ENCODE results near the gene CD8B. TPM values are rescaled to one million over a fixed set of nuclear protein-coding genes. Genes with fewer than 3 reads are reported as not detected.
"Not testable (repeated sequence)": the region's sequence is repeated elsewhere in the genome, so short reads cannot be mapped to it uniquely, and the experiment has no call there.

Gene CD8B
- total and polyA plus RNA-seq, 8 donors, result 0.68 to 14.0 (median 2.8) TPM; not detected in 2

GRCh38 chr2:86860573-86860972 is 1.1 kb downstream of the CD8B start:
- WGBS, 5 donors, result 71 to 86% (median 78%) methylated on average over 5 to 8 of the region's 8 CpGs
- DNase-seq, result not testable (repeated sequence)

GRCh38 chr2:86857688-86858087 is 4.0 kb downstream of the CD8B start:
- 83 to 91% (median 86%) methylated on average over 5 of the region's 5 CpGs for WGBS, 5 donors

More at GRCh38 chr2:86860573-86860972, 1.1 kb downstream of the CD8B start:
- H3K9me3 ChIP-seq; H3K4me3 ChIP-seq; H3K4me1 ChIP-seq; H3K27ac ChIP-seq; intact Hi-C loops (cut with DNase I; ENCODE audit: low total_unique reads); H3K36me3 ChIP-seq: not testable (repeated sequence)
- H3K27me3 ChIP-seq, result peaks cover 0 to 25% (median 12%) of the 10 kb centered on the region in 3 donors

GRCh38 chr2:86856498-86856897 is 5.2 kb downstream of the CD8B start:
- H3K4me3 ChIP-seq; H3K9me3 ChIP-seq; DNase-seq; intact Hi-C loops (cut with DNase I; ENCODE audit: low total_unique reads); H3K4me1 ChIP-seq; H3K27ac ChIP-seq; H3K36me3 ChIP-seq: not testable (repeated sequence)
- 71 to 97% (median 89%) methylated on average over 2 to 4 of the region's 4 CpGs for WGBS, 5 donors
- H3K27me3 ChIP-seq, result peaks cover 0 to 11% (median 8%) of the 10 kb centered on the region in 3 donors

More at GRCh38 chr2:86857688-86858087, 4.0 kb downstream of the CD8B start:
- intact Hi-C loops (cut with DNase I; ENCODE audit: low total_unique reads); H3K9me3 ChIP-seq; DNase-seq; H3K4me1 ChIP-seq; H3K36me3 ChIP-seq; H3K4me3 ChIP-seq; H3K27ac ChIP-seq: not testable (repeated sequence)
- peaks cover 0 to 22% (median 12%) of the 10 kb centered on the region in 3 donors for H3K27me3 ChIP-seq

GRCh38 chr2:86855981-86856380 is 5.7 kb downstream of the CD8B start:
- H3K9me3 ChIP-seq; intact Hi-C loops (cut with DNase I; ENCODE audit: low total_unique reads); H3K4me3 ChIP-seq; H3K27me3 ChIP-seq; H3K4me1 ChIP-seq; H3K27ac ChIP-seq; H3K36me3 ChIP-seq: not testable (repeated sequence)
- peak in 1 of 2 donors; percentile 76 for DNase-seq
- WGBS, 5 donors, result 34 to 49% (median 41%) methylated on average over 6 of the region's 6 CpGs

- H3K27ac ChIP-seq; intact Hi-C loops (cut with DNase I; ENCODE audit: low total_unique reads); H3K4me1 ChIP-seq; H3K9me3 ChIP-seq; H3K4me3 ChIP-seq; DNase-seq; H3K36me3 ChIP-seq; H3K27me3 ChIP-seq: not testable (repeated sequence)
- WGBS, 5 donors, result 61 to 77% (median 65%) methylated on average over 4 of the region's 4 CpGs
Measured at GRCh38 chr2:86851581-86851980, 10.1 kb downstream of the CD8B start.

- H3K27ac ChIP-seq; H3K9me3 ChIP-seq; intact Hi-C loops (cut with DNase I; ENCODE audit: low total_unique reads); H3K36me3 ChIP-seq; H3K27me3 ChIP-seq; DNase-seq; H3K4me3 ChIP-seq; H3K4me1 ChIP-seq: not testable (repeated sequence)
- 73 to 80% (median 79%) methylated on average over 6 of the region's 6 CpGs for whole genome bisulfite sequencing, 5 donors
Measured at GRCh38 chr2:86842607-86843234, 19.0 kb downstream of the CD8B start.

- H3K27me3 ChIP-seq; H3K4me1 ChIP-seq; intact Hi-C loops (cut with DNase I; ENCODE audit: low total_unique reads); H3K4me3 ChIP-seq; H3K36me3 ChIP-seq; DNase-seq; H3K27ac ChIP-seq; H3K9me3 ChIP-seq: not testable (repeated sequence)
- WGBS, 5 donors, result 18 to 53% (median 38%) methylated on average over 3 to 7 of the region's 8 CpGs
Measured at GRCh38 chr2:86841330-86841729, 20.4 kb downstream of the CD8B start.

- DNase-seq; H3K36me3 ChIP-seq; H3K4me3 ChIP-seq; H3K9me3 ChIP-seq; intact Hi-C loops (cut with DNase I; ENCODE audit: low total_unique reads); H3K27ac ChIP-seq; H3K4me1 ChIP-seq; H3K27me3 ChIP-seq: not testable (repeated sequence)
- WGBS, 5 donors, result 75 to 84% (median 84%) methylated on average over 6 to 8 of the region's 11 CpGs
Measured at GRCh38 chr2:86839871-86840548, 21.7 kb downstream of the CD8B start.

- H3K36me3 ChIP-seq; H3K27me3 ChIP-seq; DNase-seq; intact Hi-C loops (cut with DNase I; ENCODE audit: low total_unique reads); H3K4me3 ChIP-seq; H3K4me1 ChIP-seq; H3K27ac ChIP-seq; H3K9me3 ChIP-seq: not testable (repeated sequence)
- WGBS, 5 donors, result 90 to 100% (median 93%) methylated on average over 3 to 7 of the region's 7 CpGs
Measured at GRCh38 chr2:86839455-86839854, 22.2 kb downstream of the CD8B start.

GRCh38 chr2:86837714-86838113 is 24.0 kb downstream of the CD8B start:
- intact Hi-C loops (cut with DNase I; ENCODE audit: low total_unique reads); H3K9me3 ChIP-seq; H3K36me3 ChIP-seq; DNase-seq; H3K4me1 ChIP-seq; H3K27me3 ChIP-seq; H3K4me3 ChIP-seq: not testable (repeated sequence)
- 54 to 83% (median 78%) methylated on average over 6 to 7 of the region's 7 CpGs for WGBS, 5 donors
- peak overlapping the region in 1 of 5 donors; percentile 46 for H3K27ac ChIP-seq

All from stomach (tissue), 9 donors.